H1 (cell line): Measurements from ENCODE around the gene KRTAP12-4. TPM values are rescaled to one million over a fixed set of nuclear protein-coding genes. Genes with fewer than 3 reads are reported as not detected.

Experiments used
- CTCF ChIA-PET: fragments of 300-600 bp; sonication (Branson Sonifier 250); formaldehyde crosslinking; loops from one replicate; lab custom pipeline; 2021; ENCODE audit not compliant: partially characterized antibody; lab: Charles Lee
- POLR2A ChIA-PET: fragments of 300-600 bp; sonication (Branson Sonifier 250); formaldehyde crosslinking; loops from one replicate; lab custom pipeline; 2021; ENCODE audit warnings: inconsistent platforms; ENCODE audit not compliant: partially characterized antibody; lab: Charles Lee
- DNase-seq, 2 experiments: peaks; one replicate each; pipeline versions ENCODE4 v3.0.0 to v3.0.0-alpha.2; 2010 to 2022; ENCODE audit warnings: low spot score in 2 of 2, low read depth in 1 of 2, mixed read lengths in 1 of 2
- FAIRE-seq: peaks from 2 replicates; lab custom pipeline; 2011; peaks lifted over from hg19 to GRCh38; lab: Jason Lieb, UNC
- H2AFZ ChIP-seq: 2 replicates; pipeline ENCODE4 v1.8.1; 2012; ENCODE audit warnings: low read length, inconsistent platforms
- H2AK5ac ChIP-seq: 2 replicates; pipeline ENCODE4 v1.6.1; 2013; ENCODE audit warnings: low read depth, low read length
- H2BK120ac ChIP-seq: replicated peaks from 2 replicates; pipeline ENCODE3; 2013; ENCODE audit warnings: low read depth, low read length, inconsistent platforms
- H2BK12ac ChIP-seq: 2 replicates; pipeline ENCODE4 v1.6.1; 2013; ENCODE audit warnings: low read depth, low read length
- H2BK15ac ChIP-seq: 2 replicates; pipeline ENCODE4 v1.6.1; 2013; ENCODE audit warnings: low read length
- H2BK20ac ChIP-seq: 2 replicates; pipeline ENCODE4 v1.6.1; 2013; ENCODE audit warnings: low read length
- H2BK5ac ChIP-seq: 2 replicates; pipeline ENCODE4 v1.6.1; 2013; ENCODE audit warnings: low read depth, low read length
- H3K14ac ChIP-seq: 2 replicates; pipeline ENCODE4 v1.6.1; 2013; ENCODE audit warnings: inconsistent platforms; ENCODE audit not compliant: insufficient read length
- H3K18ac ChIP-seq: 2 replicates; pipeline ENCODE4 v1.6.1; 2013; ENCODE audit warnings: low read length; ENCODE audit errors: extremely low read depth
- H3K23ac ChIP-seq: 2 replicates; pipeline ENCODE4 v1.6.1; 2013; ENCODE audit warnings: inconsistent platforms; ENCODE audit not compliant: insufficient read length
- H3K23me2 ChIP-seq: 2 replicates; pipeline ENCODE4 v1.6.1; 2013; ENCODE audit warnings: low read depth, low read length
- H3K27ac ChIP-seq: 2 replicates; pipeline ENCODE4 v1.6.1; 2011; ENCODE audit warnings: low read depth, low read length, inconsistent platforms
- H3K27me3 ChIP-seq, 4 experiments: replicated peaks in 1 of 4; 1 replicate in 1 of 4; 2 replicates in 3 of 4; pipeline versions ENCODE4 v1.6.1 to v1.8.1; 2011 to 2013; ENCODE audit warnings: low read length in 3 of 4, mild to moderate bottlenecking in 3 of 4, inconsistent platforms in 2 of 4, mixed read lengths in 2 of 4, moderate library complexity in 1 of 4; ENCODE audit not compliant: control insufficient read depth in 3 of 4, insufficient read depth in 3 of 4; ENCODE audit errors: extremely low read depth in 1 of 4
- H3K36me3 ChIP-seq, 4 experiments: 2 replicates each; pipeline versions ENCODE4 v1.6.1 to v1.8.1; 2011 to 2013; ENCODE audit warnings: mild to moderate bottlenecking in 4 of 4, low read length in 3 of 4, moderate library complexity in 2 of 4, control low read depth in 1 of 4, inconsistent platforms in 1 of 4; ENCODE audit not compliant: insufficient read depth in 4 of 4, control insufficient read depth in 2 of 4
- H3K4ac ChIP-seq: replicated peaks from 2 replicates; pipeline ENCODE3; 2013; ENCODE audit warnings: low read length, low read depth, mixed read lengths, inconsistent platforms; ENCODE audit not compliant: insufficient read length
- H3K4me1 ChIP-seq, 4 experiments: replicated peaks in 1 of 4; 1 replicate in 1 of 4; 2 replicates in 3 of 4; pipeline versions ENCODE4 v1.6.1 to v1.8.1; 2011 to 2013; ENCODE audit warnings: low read length in 3 of 4, inconsistent platforms in 2 of 4, mixed read lengths in 1 of 4; ENCODE audit not compliant: insufficient read depth in 4 of 4, control insufficient read depth in 3 of 4
- H3K4me2 ChIP-seq, 2 experiments: 2 replicates each; pipeline versions ENCODE4 v1.6.1 to v1.8.1; 2011 to 2013; ENCODE audit warnings: low read depth in 2 of 2, low read length in 2 of 2, control low read depth in 1 of 2, inconsistent platforms in 1 of 2, mild to moderate bottlenecking in 1 of 2; ENCODE audit not compliant: insufficient read depth in 1 of 2
- H3K4me3 ChIP-seq, 4 experiments: fragments of 200-600, 300-600 bp in 1 of 4; sonication (generic), shearing (Covaris generic), sonication (Bioruptor Twin) in 1 of 4; 2 replicates each; pipeline versions ENCODE4 v1.5.1 to v1.8.1; 2011 to 2016; ENCODE audit warnings: low read length in 4 of 4, low read depth in 3 of 4, control low read depth in 2 of 4, inconsistent platforms in 2 of 4, mild to moderate bottlenecking in 2 of 4, mixed read lengths in 1 of 4, moderate library complexity in 1 of 4; ENCODE audit not compliant: insufficient read depth in 2 of 4; ENCODE audit errors: extremely low read depth in 1 of 4
- H3K56ac ChIP-seq: replicated peaks from 2 replicates; pipeline ENCODE3; 2013; ENCODE audit warnings: low read depth, mild to moderate bottlenecking, mixed read lengths, low read length, inconsistent platforms; ENCODE audit not compliant: insufficient read length
- H3K79me1 ChIP-seq: 2 replicates; pipeline ENCODE4 v1.6.1; 2013; ENCODE audit warnings: low read depth, low read length, control low read depth
- H3K79me2 ChIP-seq, 2 experiments: 2 replicates each; pipeline versions ENCODE4 v1.6.1 to v1.8.1; 2012 to 2013; ENCODE audit warnings: low read length in 2 of 2, mild to moderate bottlenecking in 2 of 2, inconsistent platforms in 1 of 2; ENCODE audit not compliant: insufficient read depth in 2 of 2, control insufficient read depth in 1 of 2
- H3K9ac ChIP-seq, 4 experiments: replicated peaks in 1 of 4; 1 replicate in 1 of 4; 2 replicates in 3 of 4; pipeline versions ENCODE4 v1.6.1 to v1.8.1; 2011 to 2013; ENCODE audit warnings: low read depth in 3 of 4, low read length in 3 of 4, control low read depth in 2 of 4, mild to moderate bottlenecking in 2 of 4, moderate library complexity in 2 of 4, inconsistent platforms in 1 of 4; ENCODE audit errors: extremely low read depth in 1 of 4
- H3K9me3 ChIP-seq, 2 experiments: 2 replicates each; pipeline versions ENCODE4 v1.6.1 to v1.8.1; 2012 to 2013; ENCODE audit warnings: mild to moderate bottlenecking in 2 of 2, moderate library complexity in 2 of 2, control low read depth in 1 of 2, inconsistent platforms in 1 of 2, low read depth in 1 of 2, low read length in 1 of 2, mixed read lengths in 1 of 2; ENCODE audit not compliant: insufficient read depth in 2 of 2
- H4K20me1 ChIP-seq, 2 experiments: replicated peaks in 1 of 2; 2 replicates each; pipeline versions ENCODE3 to v1.8.1; 2011 to 2013; ENCODE audit warnings: inconsistent platforms in 2 of 2, low read length in 2 of 2, mild to moderate bottlenecking in 1 of 2; ENCODE audit not compliant: insufficient read depth in 2 of 2, control insufficient read depth in 1 of 2
- H4K5ac ChIP-seq: 2 replicates; pipeline ENCODE4 v1.6.1; 2013; ENCODE audit warnings: low read length, low read depth, mixed read lengths, inconsistent platforms; ENCODE audit not compliant: insufficient read length
- H4K8ac ChIP-seq: 2 replicates; pipeline ENCODE4 v1.8.0; 2013; ENCODE audit warnings: mild to moderate bottlenecking, moderate library complexity, low read length, inconsistent platforms; ENCODE audit not compliant: insufficient read depth; ENCODE audit errors: extremely low read depth
- H4K91ac ChIP-seq: replicated peaks from 2 replicates; pipeline ENCODE3; 2013; ENCODE audit warnings: low read length, mixed read lengths, inconsistent platforms; ENCODE audit not compliant: insufficient read length
- MAFK ChIP-seq: IDR thresholded peaks from 2 replicates; pipeline ENCODE4 v1.6.1; 2012; ENCODE audit warnings: low read depth, mild to moderate bottlenecking, improper control_type of control experiment, low read length
- NANOG ChIP-seq: IDR thresholded peaks from 2 replicates; pipeline ENCODE4 v1.6.1; 2011; ENCODE audit warnings: low read length, low read depth, mild to moderate bottlenecking, inconsistent platforms; ENCODE audit not compliant: insufficient read depth, poor library complexity, severe bottlenecking
- RBBP5 ChIP-seq: IDR thresholded peaks from 2 replicates; pipeline ENCODE4 v1.7.1; 2012; ENCODE audit warnings: low read depth, mild to moderate bottlenecking, inconsistent platforms, low read length, moderate library complexity, borderline replicate concordance
- WGBS, 2 experiments: shearing (Covaris generic) in 1 of 2; methylation state at CpG; one replicate each; pipeline versions ENCODE4 v1.1.6 to v1.1.7; 2013 to 2015; ENCODE audit warnings: low lambda C conversion rate in 2 of 2, mixed read lengths in 2 of 2, inconsistent platforms in 1 of 2, low coverage in 1 of 2, missing lambda C conversion rate in 1 of 2; ENCODE audit not compliant: insufficient replicate concordance in 2 of 2, insufficient coverage in 1 of 2, insufficient read length in 1 of 2; ENCODE audit errors: extremely low coverage in 1 of 2, missing lambda C conversion rate in 1 of 2; 5-methylcytosine and 5-hydroxymethylcytosine counted together
- polyA plus RNA-seq, 7 experiments: library from polyadenylated mRNA; depleted of rRNA in 3 of 7; stranded (reverse) in 5 of 7; unstranded in 2 of 7; fragments of >200 nt in 5 of 7; fragments of 200-250 nt in 2 of 7; gene quantifications; 1 replicate in 5 of 7; 2 replicates in 1 of 7; 4 replicates in 1 of 7; pipeline versions ENCODE4 v1.2.1 to v1.2.3, GENCODE V29; 2011 to 2013; ENCODE audit warnings: missing spikeins in 2 of 7, mixed read lengths in 2 of 7
- total RNA-seq: library from RNA; stranded (reverse); fragmentation: NEBNext Ultra II Directional; extraction: Animal tissue kit (Norgen Biotek cat#: 25700); gene quantifications from 2 replicates; pipeline ENCODE4 v1.2.1, GENCODE V29; 2021

The KRTAP12-4 gene
- total and polyA plus RNA-seq, 2 of the 8 experiments (the other 6 are each of a cell fraction or from before 2014, with no cell fraction given) = not detected

DNA sequence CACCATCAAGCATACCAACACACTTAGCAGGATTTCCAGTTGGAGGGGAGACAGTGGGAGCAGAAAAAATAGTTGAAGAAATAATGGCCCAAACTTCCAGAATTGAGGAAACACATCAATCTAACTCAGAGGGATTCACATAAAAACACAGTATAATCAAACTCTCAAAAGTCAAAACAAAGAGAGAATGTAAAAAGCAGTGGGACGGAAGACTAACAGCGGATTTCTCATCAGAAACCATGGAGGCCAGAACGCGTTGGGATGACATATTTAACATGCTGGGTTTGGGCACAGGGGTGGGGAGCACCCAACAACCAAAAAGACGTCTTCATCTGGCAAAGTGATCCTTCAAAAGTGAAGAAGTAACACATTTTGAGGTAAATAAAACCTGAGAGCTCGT, 34.6 kb downstream of the KRTAP12-4 start:
- 86% methylated on average over 6 of the region's 6 CpGs; no CpG with 5 or more reads in 1 of the 2 experiments for WGBS, 2 experiments
- H2BK5ac ChIP-seq = no peak overlapping the region
- no peak overlapping the region for H3K14ac ChIP-seq
- no peak overlapping the region for H3K27ac ChIP-seq
- H3K18ac ChIP-seq = no peak overlapping the region
- H4K8ac ChIP-seq = no peak overlapping the region
- no peaks in the 10 kb centered on the region for H3K23me2 ChIP-seq
- H2BK20ac ChIP-seq = no peak overlapping the region
- FAIRE-seq = no peak
- no peak overlapping the region for H3K9ac ChIP-seq
- no peaks in the 10 kb centered on the region for H3K79me2 ChIP-seq
- no peaks in the 10 kb centered on the region; the same call in 1 of the 2 replicates for H3K79me1 ChIP-seq
- H4K91ac ChIP-seq = no peak overlapping the region
- no peak overlapping the region for H3K4me3 ChIP-seq
- no peaks in the 10 kb centered on the region for H3K36me3 ChIP-seq
- H3K4ac ChIP-seq = no peak overlapping the region
- no peak overlapping the region for H2BK120ac ChIP-seq
- H2AFZ ChIP-seq = no peak overlapping the region
- H4K20me1 ChIP-seq = no peaks in the 10 kb centered on the region
- POLR2A ChIA-PET = no interaction called here
- H3K4me2 ChIP-seq = no peak overlapping the region
- peaks cover 0 to 4% (median 2%) of the 10 kb centered on the region in 4 experiments; a peak in 4 of 7 replicates for H3K4me1 ChIP-seq
- peaks cover 18 to 19% of the 10 kb centered on the region in 2 experiments for H3K9me3 ChIP-seq
- no peak overlapping the region for H4K5ac ChIP-seq
- no peak overlapping the region for H2BK12ac ChIP-seq
- CTCF ChIA-PET = interaction anchor here (1.1 to 4.0 kb wide), 4 partner anchors 11 to 140 kb away, joined by 4 to 16 read pairs (median 9); partner anchors contain the start of gene KRTAP10-7
- H3K23ac ChIP-seq = no peak overlapping the region
- H2AK5ac ChIP-seq = no peak overlapping the region
- no peak overlapping the region for H2BK15ac ChIP-seq
- no peaks in the 10 kb centered on the region for H3K27me3 ChIP-seq
- no peak overlapping the region for H3K56ac ChIP-seq
- no peak for DNase-seq
- TF ChIP-seq MAFK = no peak
- TF ChIP-seq NANOG = no peak
- no peak for TF ChIP-seq RBBP5
